SHP77 treated with DMSO at 0.1 percent for 48 hours (cell line): ENCODE results near the gene ZNF324.
"Not testable (repeated sequence)": the region's sequence is repeated elsewhere in the genome, so short reads cannot be mapped to it uniquely, and the experiment has no call there.

Source experiments
- DNase-seq: peaks from one replicate; lab custom pipeline; 2025; lab: John Stamatoyannopoulos, UW

Gene ZNF324

DNA sequence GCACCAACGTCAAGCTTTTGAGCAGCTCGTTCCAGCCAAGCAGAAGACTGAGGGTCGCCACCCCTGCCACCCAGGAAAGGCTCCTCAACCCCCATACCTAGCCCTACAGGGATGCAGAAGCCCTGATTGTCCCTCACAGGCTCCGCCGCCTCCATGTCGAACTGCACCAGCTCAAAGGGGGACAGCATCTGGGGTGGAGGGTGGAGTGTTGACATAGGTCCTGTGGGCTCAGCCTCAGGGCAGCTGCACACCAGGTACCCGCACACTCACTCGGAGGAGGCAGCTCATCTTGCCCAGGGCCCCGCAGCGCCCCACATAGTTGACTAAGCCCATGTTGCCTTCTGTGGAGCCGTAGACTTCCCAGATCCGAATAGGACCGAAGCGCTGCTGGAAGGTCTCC lies 33.4 kb downstream of the ZNF324 start:
- no peak for DNase-seq

DNA sequence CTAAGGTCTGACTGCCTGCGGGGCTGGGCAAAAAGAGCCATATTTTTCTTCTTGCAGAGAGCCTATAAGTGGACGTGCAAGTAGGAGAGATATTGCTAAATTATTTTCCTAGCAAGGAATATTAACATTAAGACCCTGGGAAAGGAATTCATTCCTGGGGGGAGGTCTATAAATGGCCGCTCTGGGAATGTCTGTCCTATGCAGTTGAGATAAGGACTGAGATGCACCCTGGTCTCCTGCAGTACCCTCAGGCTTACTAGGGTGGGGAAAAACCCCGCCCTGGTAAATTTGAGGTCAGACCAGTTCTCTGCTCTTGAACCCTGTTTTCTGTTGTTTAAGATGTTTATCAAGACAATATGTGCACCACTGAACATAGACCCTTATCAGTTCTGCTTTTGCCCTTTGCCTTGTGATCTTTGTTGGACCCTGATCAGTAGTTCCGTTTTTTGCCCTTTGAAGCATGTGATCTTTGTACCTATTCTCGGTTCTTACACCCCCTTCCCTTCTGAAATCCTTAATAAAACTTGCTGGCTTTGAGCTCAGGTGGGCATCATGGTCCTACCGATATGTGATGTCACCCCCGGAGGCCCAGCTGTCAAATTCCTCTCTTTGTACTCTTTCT lies 40.8 kb downstream of the ZNF324 start:
- DNase-seq: not testable (repeated sequence)

GRCh38 chr19:58509731-58510083 lies 42.8 kb downstream of the ZNF324 start:
- no peak for DNase-seq

DNA sequence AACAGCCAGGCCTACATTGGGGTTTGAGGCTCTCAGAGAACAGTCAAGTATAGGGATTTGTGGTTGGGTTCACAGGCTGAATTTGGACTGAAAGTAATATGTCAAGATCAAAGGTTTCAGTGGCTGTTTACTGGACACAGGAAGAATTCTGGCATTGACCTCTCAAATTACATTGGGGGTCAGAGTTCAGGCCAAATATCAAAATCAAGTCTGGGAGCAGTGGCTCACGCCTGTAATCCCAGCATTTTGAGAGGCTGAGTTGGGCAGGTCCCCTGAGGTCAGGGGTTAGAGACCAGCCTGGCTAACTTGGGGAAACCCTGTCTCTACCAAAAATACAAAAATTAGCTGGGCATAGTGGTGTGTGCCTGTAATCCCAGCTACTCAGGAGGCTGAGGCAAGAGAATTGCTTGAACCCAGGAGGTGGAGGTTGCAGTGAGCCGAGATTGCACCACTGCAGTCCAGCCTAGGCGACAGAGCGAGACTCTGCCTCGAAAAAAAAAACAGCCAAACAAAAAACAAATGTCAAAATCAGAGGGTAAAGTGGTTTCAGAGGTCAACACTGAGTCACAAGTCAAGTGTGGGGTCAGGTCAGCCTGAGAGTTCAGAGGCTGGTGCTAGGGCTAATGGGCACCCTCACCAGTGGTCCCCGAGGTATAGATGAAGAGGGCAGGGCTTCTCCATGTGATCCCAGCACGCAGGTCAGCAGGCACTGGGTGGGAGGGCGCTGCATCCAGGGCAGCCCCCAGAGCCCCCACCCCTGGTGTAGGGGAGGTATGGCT lies 43.4 kb downstream of the ZNF324 start:
- no peak for DNase-seq

GRCh38 chr19:58511353-58512208 lies 44.7 kb downstream of the ZNF324 start, which contains the start of gene SLC27A5:
Gene SLC27A5, minus strand, starts transcription at chr19:58511992. Its CDS starts 37 bp downstream, at chr19:58511955.
- no peak for DNase-seq

GRCh38 chr19:58513213-58513693 lies 46.4 kb downstream of the ZNF324 start:
- no peak for DNase-seq

- DNase-seq: peak; percentile 75
These were observed 47.0 kb downstream of the ZNF324 start for GRCh38 chr19:58513694-58514563.

DNA sequence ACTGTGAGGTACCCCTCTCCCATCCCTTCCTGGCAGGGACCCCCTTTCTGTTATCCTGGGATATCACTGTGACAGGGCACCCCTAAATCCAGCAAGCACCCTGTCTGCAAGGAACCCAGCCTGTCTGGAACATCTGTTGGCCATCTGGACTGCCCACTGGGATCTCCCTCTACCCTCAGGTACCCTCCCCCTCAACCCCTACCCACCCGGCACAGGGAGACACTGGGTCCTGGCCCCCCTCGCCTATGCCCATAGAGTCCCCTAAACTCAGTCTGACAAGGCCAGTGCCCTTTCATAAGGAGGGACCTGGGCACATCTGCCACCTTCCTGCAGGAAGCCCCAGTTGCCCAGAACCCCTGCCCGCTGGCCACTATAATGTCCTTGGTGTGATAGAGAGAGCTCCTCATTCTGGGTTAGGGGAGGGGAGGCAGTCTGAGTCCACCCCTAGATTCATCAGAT lies 47.7 kb downstream of the ZNF324 start:
- DNase-seq: no peak

GRCh38 chr19:58515259-58515658 lies 48.4 kb downstream of the ZNF324 start:
- DNase-seq: no peak

- no peak for DNase-seq
These were observed 49.5 kb downstream of the ZNF324 start for GRCh38 chr19:58516246-58516836.

- no peak for DNase-seq
These were observed 50.3 kb downstream of the ZNF324 start for GRCh38 chr19:58516964-58517833.

GRCh38 chr19:58518256-58519086 lies 51.6 kb downstream of the ZNF324 start:
- DNase-seq: no peak

DNA sequence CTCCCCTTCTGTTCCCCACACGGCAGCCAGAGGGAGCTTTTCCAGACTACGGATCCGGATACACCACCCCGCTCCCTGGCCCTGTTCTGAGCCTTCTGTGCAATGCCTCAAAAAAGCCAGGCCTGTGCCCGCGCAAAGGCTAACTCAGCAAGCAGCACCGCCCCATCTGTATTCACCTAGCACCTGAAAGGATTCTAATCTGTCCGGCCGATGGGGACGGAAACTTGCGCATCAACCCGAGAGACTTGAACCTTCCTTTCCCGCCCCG lies 52.1 kb downstream of the ZNF324 start:
- DNase-seq: peak; percentile 22

GRCh38 chr19:58519355-58520256 lies 52.7 kb downstream of the ZNF324 start, which contains the start of gene ZBTB45:
Gene ZBTB45, minus strand, starts transcription at chr19:58519810. Its CDS starts 2,137 bp downstream, at chr19:58517673.
- peak; percentile 92 for DNase-seq

DNA sequence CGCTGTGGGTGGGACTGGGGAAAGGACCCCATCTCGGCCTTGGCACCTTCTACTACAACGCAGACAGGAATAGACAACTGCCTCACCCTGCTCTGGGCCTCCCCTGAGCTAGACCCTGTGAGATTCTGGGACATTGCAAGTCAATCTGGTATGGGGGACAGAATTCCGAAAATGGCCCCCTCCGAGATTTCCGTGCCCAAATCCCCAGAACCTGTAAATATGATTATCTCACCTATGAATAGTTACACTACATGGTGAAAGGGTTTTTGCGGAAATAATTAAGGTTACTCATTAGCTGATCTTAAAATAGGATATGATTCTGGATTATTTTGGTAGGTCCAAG lies 53.3 kb downstream of the ZNF324 start:
- no peak for DNase-seq

DNA sequence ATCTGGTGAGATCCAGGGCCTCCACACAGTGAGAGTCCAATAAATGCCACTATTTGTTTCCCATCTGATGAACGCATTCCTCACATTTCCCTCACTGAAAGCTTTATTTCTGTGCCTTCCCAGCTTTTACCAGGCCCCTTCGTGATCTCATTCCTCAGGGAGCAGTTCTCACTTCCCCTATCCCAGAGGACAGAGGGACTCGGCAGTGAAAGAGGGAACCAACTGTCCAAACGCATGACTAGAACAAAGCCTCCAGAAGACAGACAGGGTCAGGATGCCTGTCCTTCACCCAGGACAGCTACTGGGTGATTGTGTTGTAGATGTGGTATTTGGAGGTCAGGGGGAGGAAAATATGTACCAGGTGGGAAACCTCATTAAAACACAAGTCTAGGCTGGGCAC lies 54.8 kb downstream of the ZNF324 start:
- no peak for DNase-seq

- DNase-seq: no peak
These were observed 55.8 kb downstream of the ZNF324 start for GRCh38 chr19:58522709-58523108.
